GM12878 (cell line): Measurements from ENCODE around the gene PLEKHG2. TPM values are rescaled to one million over a fixed set of nuclear protein-coding genes. Genes with fewer than 3 reads are reported as not detected.

ENCODE experiments used
- BACH1 ChIP-seq: fragments of 450-650 bp; IDR thresholded peaks from 2 replicates; pipeline ENCODE4 v1.6.1; 2017; ENCODE audit warnings: mild to moderate bottlenecking, borderline replicate concordance
- BMI1 ChIP-seq: fragments of 450-650 bp; IDR thresholded peaks from 2 replicates; pipeline ENCODE4 v1.6.1; 2016; ENCODE audit warnings: mild to moderate bottlenecking, moderate library complexity, borderline replicate concordance
- CBX5 ChIP-seq: sonication (generic); IDR thresholded peaks from 2 replicates; pipeline ENCODE4 v1.6.1; 2016; ENCODE audit warnings: low read depth, moderate library complexity, mild to moderate bottlenecking, inconsistent platforms
- DPF2 ChIP-seq: fragments of 450-650 bp; IDR thresholded peaks from 2 replicates; pipeline ENCODE4 v1.6.1; 2017; ENCODE audit warnings: mild to moderate bottlenecking
- EP300 ChIP-seq, 2 experiments: fragments of 150-350 bp in 1 of 2; IDR thresholded peaks; 2 replicates each; pipeline ENCODE4 v1.6.1; 2011 to 2012; ENCODE audit warnings: low read depth in 2 of 2, low read length in 2 of 2, borderline replicate concordance in 1 of 2, improper control_type of control experiment in 1 of 2, inconsistent platforms in 1 of 2; ENCODE audit not compliant: control insufficient read depth in 1 of 2
- KDM1A ChIP-seq: fragments of 200-600 bp; sonication (generic); IDR thresholded peaks from 2 replicates; pipeline ENCODE4 v1.6.1; 2016; ENCODE audit warnings: borderline replicate concordance
- NR2C2 ChIP-seq: IDR thresholded peaks from 2 replicates; pipeline ENCODE4 v1.6.1; 2011; ENCODE audit warnings: borderline replicate concordance, low read depth; ENCODE audit not compliant: control insufficient read depth, insufficient read length
- PRDM15 ChIP-seq: fragments of 450-650 bp; formaldehyde crosslinking; IDR thresholded peaks from 2 replicates; pipeline ENCODE4 v1.4.0; 2020; ENCODE audit warnings: mild to moderate bottlenecking, moderate library complexity
- RB1 ChIP-seq: fragments of 450-650 bp; formaldehyde crosslinking; IDR thresholded peaks from 2 replicates; pipeline ENCODE4 v1.6.1; 2017; ENCODE audit warnings: mild to moderate bottlenecking, borderline replicate concordance
- RELA ChIP-seq: fragments of 450-650 bp; IDR thresholded peaks from 2 replicates; pipeline ENCODE4 v1.8.0; 2014; ENCODE audit warnings: borderline replicate concordance; ENCODE audit not compliant: partially characterized antibody
- SIN3A ChIP-seq: IDR thresholded peaks from 2 replicates; pipeline ENCODE4 v1.6.1; 2012; ENCODE audit warnings: low read depth, low read length, improper control_type of control experiment
- SP1 ChIP-seq: IDR thresholded peaks from one replicate; pipeline ENCODE4 v1.6.1; 2011; ENCODE audit warnings: low read depth, low read length
- USF1 ChIP-seq: IDR thresholded peaks from 2 replicates; pipeline ENCODE4 v1.6.1; 2011; ENCODE audit warnings: borderline replicate concordance, low read depth, mild to moderate bottlenecking, moderate library complexity, mixed read lengths, low read length; ENCODE audit not compliant: insufficient read depth; ENCODE audit errors: extremely low read length
- YBX1 ChIP-seq: fragments of 450-650 bp; IDR thresholded peaks from 2 replicates; pipeline ENCODE4 v1.6.1; 2016; ENCODE audit warnings: antibody characterized with exemption
- YY1 ChIP-seq: IDR thresholded peaks from 2 replicates; pipeline ENCODE4 v1.6.1; 2011; ENCODE audit warnings: low read depth, mild to moderate bottlenecking, low read length
- polyA plus RNA-seq, 11 experiments: library from polyadenylated mRNA; depleted of rRNA in 4 of 11; unstranded in 6 of 11; stranded (reverse) in 5 of 11; fragments of >200 nt; fragmentation: Nextera tagmentation in 4 of 11; fragmentation: Illumina TruSeq in 1 of 11; extraction: Ambion mirVana in 4 of 11; extraction: Trizol in 1 of 11; gene quantifications; 1 replicate in 1 of 11; 2 replicates in 10 of 11; pipeline versions ENCODE4 v1.2.1 to v1.2.3, GENCODE V29; 2011 to 2016; ENCODE audit warnings: inconsistent platforms in 2 of 11, missing spikeins in 2 of 11, low read depth in 1 of 11
- total RNA-seq, 4 experiments: library from RNA; depleted of rRNA in 3 of 4; stranded (reverse); fragments of >200 nt in 3 of 4; fragmentation: Illumina TruSeq in 1 of 4; extraction: Trizol in 1 of 4; gene quantifications; 2 replicates each; pipeline versions ENCODE4 v1.2.1 to v1.2.3, GENCODE V29; 2013 to 2021
- TF ChIP-seq, protein P1 (sequence below): fragments of 450-650 bp; IDR thresholded peaks from 2 replicates; pipeline ENCODE4 v1.6.1; 2017; ENCODE audit warnings: borderline replicate concordance
- TF ChIP-seq, protein P2 (sequence below): fragments of 150-350 bp; IDR thresholded peaks from 2 replicates; pipeline ENCODE4 v1.6.1; 2014; ENCODE audit warnings: mild to moderate bottlenecking, low read depth, low read length
- TF ChIP-seq, protein P3 (sequence below): fragments of 450-650 bp; IDR thresholded peaks from 2 replicates; pipeline ENCODE4 v1.6.1; 2016; ENCODE audit warnings: mild to moderate bottlenecking
- TF ChIP-seq, protein P4 (sequence below): IDR thresholded peaks from 2 replicates; pipeline ENCODE4 v1.6.1; 2012; ENCODE audit warnings: low read depth, low read length, improper control_type of control experiment

Gene PLEKHG2
- total and polyA plus RNA-seq, 10 of the 15 experiments (the other 5 are each of a cell fraction or from before 2014, with no cell fraction given), result 3.0 to 62.5 (median 17.2) TPM

GRCh38 chr19:39406656-39407409, 5.6 kb upstream of the PLEKHG2 start, which contains the start of gene ZFP36 (continued):
- TF ChIP-seq YBX1, result no peak
- TF ChIP-seq PRDM15, result 0 out of 2 replicates have a peak, but pooled peaks have one; percentile 16
- peak; percentile 68 for TF ChIP-seq YY1
- peak; percentile 10 for TF ChIP-seq SP1
- TF ChIP-seq CBX5, result no peak
- peak; percentile 88 for TF ChIP-seq RB1
- no peak for TF ChIP-seq NR2C2
- no peak for TF ChIP-seq EP300 (IDR thresholded peaks at IDR 0.05; ENCODE audit: borderline replicate concordance in 1 of 2, control insufficient read depth in 1 of 2, low read depth in 2 of 2, low read length in 2 of 2)
- TF ChIP-seq, protein P1, sequence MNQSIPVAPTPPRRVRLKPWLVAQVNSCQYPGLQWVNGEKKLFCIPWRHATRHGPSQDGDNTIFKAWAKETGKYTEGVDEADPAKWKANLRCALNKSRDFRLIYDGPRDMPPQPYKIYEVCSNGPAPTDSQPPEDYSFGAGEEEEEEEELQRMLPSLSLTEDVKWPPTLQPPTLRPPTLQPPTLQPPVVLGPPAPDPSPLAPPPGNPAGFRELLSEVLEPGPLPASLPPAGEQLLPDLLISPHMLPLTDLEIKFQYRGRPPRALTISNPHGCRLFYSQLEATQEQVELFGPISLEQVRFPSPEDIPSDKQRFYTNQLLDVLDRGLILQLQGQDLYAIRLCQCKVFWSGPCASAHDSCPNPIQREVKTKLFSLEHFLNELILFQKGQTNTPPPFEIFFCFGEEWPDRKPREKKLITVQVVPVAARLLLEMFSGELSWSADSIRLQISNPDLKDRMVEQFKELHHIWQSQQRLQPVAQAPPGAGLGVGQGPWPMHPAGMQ, result no peak
- TF ChIP-seq, protein P2, sequence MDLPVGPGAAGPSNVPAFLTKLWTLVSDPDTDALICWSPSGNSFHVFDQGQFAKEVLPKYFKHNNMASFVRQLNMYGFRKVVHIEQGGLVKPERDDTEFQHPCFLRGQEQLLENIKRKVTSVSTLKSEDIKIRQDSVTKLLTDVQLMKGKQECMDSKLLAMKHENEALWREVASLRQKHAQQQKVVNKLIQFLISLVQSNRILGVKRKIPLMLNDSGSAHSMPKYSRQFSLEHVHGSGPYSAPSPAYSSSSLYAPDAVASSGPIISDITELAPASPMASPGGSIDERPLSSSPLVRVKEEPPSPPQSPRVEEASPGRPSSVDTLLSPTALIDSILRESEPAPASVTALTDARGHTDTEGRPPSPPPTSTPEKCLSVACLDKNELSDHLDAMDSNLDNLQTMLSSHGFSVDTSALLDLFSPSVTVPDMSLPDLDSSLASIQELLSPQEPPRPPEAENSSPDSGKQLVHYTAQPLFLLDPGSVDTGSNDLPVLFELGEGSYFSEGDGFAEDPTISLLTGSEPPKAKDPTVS, result 0 out of 2 replicates have a peak, but pooled peaks have one; percentile 7
- TF ChIP-seq KDM1A, result no peak
- no peak for TF ChIP-seq USF1
- no peak for TF ChIP-seq BMI1
- TF ChIP-seq, protein P3, sequence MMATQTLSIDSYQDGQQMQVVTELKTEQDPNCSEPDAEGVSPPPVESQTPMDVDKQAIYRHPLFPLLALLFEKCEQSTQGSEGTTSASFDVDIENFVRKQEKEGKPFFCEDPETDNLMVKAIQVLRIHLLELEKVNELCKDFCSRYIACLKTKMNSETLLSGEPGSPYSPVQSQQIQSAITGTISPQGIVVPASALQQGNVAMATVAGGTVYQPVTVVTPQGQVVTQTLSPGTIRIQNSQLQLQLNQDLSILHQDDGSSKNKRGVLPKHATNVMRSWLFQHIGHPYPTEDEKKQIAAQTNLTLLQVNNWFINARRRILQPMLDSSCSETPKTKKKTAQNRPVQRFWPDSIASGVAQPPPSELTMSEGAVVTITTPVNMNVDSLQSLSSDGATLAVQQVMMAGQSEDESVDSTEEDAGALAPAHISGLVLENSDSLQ, result peak; percentile 9; the same call in 1 of the 2 replicates
- no peak for TF ChIP-seq RELA
- peak; percentile 93 for TF ChIP-seq BACH1
- TF ChIP-seq, protein P4, sequence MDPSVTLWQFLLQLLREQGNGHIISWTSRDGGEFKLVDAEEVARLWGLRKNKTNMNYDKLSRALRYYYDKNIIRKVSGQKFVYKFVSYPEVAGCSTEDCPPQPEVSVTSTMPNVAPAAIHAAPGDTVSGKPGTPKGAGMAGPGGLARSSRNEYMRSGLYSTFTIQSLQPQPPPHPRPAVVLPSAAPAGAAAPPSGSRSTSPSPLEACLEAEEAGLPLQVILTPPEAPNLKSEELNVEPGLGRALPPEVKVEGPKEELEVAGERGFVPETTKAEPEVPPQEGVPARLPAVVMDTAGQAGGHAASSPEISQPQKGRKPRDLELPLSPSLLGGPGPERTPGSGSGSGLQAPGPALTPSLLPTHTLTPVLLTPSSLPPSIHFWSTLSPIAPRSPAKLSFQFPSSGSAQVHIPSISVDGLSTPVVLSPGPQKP, result peak; percentile 91
- peak; percentile 55; the same call in 1 of the 2 replicates for TF ChIP-seq DPF2
- TF ChIP-seq SIN3A, result 0 out of 2 replicates have a peak, but pooled peaks have one; percentile 71
